ENCODE results near the gene FIGN. TPM values are rescaled to one million over a fixed set of nuclear protein-coding genes. Genes with fewer than 3 reads are reported as not detected.

Gene FIGN
- total RNA-seq, 1 donor from 2014 or later = 0.79 TPM

DNA sequence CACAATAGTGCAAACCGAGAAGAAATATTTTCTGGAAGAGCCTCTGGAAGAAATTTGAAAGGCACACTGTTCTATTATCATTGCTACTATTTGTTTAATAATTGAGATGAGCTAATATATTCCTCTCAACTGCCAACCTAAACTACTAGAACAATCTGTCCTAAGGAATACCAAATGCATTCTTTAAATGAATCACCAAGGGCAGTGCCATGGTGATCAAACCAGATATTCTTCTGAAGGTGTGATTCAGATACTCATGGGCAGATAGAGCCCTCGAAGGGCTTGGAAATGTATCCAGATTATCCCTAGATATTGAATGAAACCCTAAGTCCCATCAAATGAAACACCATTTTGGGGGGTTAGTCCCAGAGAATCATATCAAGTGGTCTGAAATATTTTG is 76.6 kb downstream of the FIGN start:
- TF ChIP-seq, protein P1, sequence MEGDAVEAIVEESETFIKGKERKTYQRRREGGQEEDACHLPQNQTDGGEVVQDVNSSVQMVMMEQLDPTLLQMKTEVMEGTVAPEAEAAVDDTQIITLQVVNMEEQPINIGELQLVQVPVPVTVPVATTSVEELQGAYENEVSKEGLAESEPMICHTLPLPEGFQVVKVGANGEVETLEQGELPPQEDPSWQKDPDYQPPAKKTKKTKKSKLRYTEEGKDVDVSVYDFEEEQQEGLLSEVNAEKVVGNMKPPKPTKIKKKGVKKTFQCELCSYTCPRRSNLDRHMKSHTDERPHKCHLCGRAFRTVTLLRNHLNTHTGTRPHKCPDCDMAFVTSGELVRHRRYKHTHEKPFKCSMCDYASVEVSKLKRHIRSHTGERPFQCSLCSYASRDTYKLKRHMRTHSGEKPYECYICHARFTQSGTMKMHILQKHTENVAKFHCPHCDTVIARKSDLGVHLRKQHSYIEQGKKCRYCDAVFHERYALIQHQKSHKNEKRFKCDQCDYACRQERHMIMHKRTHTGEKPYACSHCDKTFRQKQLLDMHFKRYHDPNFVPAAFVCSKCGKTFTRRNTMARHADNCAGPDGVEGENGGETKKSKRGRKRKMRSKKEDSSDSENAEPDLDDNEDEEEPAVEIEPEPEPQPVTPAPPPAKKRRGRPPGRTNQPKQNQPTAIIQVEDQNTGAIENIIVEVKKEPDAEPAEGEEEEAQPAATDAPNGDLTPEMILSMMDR (IDR thresholded peaks at IDR 0.05; ENCODE audit: insufficient read depth, low read length, severe bottlenecking) = no peak
- Histone ChIP-seq H3K36me3 (ENCODE audit: control insufficient read depth, insufficient read depth, low read length) (no peaks in the 10 kb centered on the region), H3K4me3 (ENCODE audit: low read depth, low read length) (no peak overlapping the region), H3K27me3 (ENCODE audit: control insufficient read depth, insufficient read depth, low read length) (no peaks in the 10 kb centered on the region)
- FAIRE-seq (no peak), DNase-seq (ENCODE audit: low read depth) (peak; percentile 88)

DNA sequence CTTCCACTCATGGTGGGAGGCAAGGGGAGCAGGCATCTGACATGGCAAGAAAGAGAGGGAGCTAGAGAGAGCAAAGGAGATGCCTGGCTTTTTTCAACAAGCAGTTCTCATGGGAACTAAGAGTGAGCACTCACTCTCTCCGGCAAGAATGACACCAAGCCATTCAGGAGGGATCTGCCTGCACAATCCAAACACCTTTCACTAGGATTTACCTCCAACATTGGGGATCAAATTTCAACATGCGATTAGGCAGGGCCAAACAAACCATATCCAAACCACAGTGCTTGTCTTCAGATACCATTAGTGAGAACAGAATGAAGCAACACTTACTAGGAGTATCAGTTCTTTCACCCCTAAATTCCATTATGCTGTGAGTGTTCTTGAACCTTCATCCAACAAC is 77.3 kb downstream of the FIGN start:
- H3K36me3 ChIP-seq (ENCODE audit: control insufficient read depth, insufficient read depth, low read length) = no peaks in the 10 kb centered on the region
- H3K4me3 ChIP-seq (ENCODE audit: low read depth, low read length) = no peak overlapping the region
- DNase-seq (ENCODE audit: low read depth) (peak; percentile 44), FAIRE-seq (peak; percentile 7)
- TF ChIP-seq, protein P1 (IDR thresholded peaks at IDR 0.05; ENCODE audit: insufficient read depth, low read length, severe bottlenecking) = no peak
- no peaks in the 10 kb centered on the region for H3K27me3 ChIP-seq (ENCODE audit: control insufficient read depth, insufficient read depth, low read length)

DNA sequence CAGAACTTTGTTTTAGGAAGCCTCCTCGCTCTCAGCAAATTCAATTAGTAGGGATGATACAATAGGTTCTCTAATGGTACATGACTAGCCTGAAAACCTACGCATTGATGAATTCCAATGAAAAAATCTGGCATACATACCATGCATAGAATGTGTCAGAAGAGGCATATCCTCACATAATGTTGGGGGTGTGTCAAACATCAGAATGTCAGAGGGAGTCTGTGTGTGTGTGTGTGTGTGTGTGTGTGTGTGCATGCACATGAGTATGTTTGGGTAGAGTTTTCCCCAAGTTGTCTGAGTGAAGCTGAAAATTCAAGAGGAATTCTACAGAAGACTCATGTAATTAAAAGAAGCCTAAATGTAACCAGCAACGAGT is 78.5 kb downstream of the FIGN start:
- FAIRE-seq = no peak
- H3K36me3 ChIP-seq (ENCODE audit: control insufficient read depth, insufficient read depth, low read length) = no peaks in the 10 kb centered on the region

DNA sequence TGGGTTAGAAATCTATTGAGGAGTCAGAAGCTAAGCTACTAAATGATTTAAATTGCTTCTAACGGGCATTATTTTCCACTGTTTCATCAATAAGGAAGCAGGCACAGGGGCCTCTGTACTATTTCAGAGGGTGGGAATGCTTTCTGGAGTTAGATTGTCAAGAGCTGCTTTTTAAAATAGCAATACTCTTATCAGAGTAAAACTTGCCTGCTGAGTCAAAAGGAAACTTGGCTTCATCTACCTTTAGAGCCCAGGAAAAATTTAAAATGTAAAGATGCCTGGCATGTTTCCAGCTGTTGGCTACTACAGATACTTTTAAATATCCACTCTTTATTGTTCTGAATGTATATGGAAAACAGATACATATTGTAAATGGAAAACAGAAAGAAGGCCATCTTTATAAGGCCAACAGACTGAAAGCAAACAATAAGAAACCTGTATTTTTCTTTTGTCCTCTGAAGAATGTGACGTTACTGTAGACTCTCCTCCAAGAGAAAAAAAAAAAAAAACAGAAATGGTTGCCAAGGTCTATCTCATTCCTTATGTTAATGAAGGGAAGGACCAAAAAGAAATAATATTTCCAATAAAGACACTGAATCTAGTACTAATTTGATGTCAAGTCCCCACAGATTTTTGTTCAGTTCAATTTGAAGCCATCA is 79.1 kb downstream of the FIGN start:
- H3K27me3 ChIP-seq (ENCODE audit: control insufficient read depth, insufficient read depth, low read length) = no peaks in the 10 kb centered on the region
- FAIRE-seq (no peak), DNase-seq (ENCODE audit: low read depth) (no peak)
- H3K4me3 ChIP-seq (ENCODE audit: low read depth, low read length) = no peak overlapping the region
- TF ChIP-seq, protein P1 (IDR thresholded peaks at IDR 0.05; ENCODE audit: insufficient read depth, low read length, severe bottlenecking) = no peak
- H3K36me3 ChIP-seq (ENCODE audit: control insufficient read depth, insufficient read depth, low read length) = no peaks in the 10 kb centered on the region

More for the DNA sequence above, 78.5 kb downstream of the FIGN start:
- Histone ChIP-seq H3K4me3 (ENCODE audit: low read depth, low read length) (no peak overlapping the region), H3K27me3 (ENCODE audit: control insufficient read depth, insufficient read depth, low read length) (no peaks in the 10 kb centered on the region)
- TF ChIP-seq, protein P1 (IDR thresholded peaks at IDR 0.05; ENCODE audit: insufficient read depth, low read length, severe bottlenecking) = no peak
- peak; percentile 35 for DNase-seq (ENCODE audit: low read depth)

DNA sequence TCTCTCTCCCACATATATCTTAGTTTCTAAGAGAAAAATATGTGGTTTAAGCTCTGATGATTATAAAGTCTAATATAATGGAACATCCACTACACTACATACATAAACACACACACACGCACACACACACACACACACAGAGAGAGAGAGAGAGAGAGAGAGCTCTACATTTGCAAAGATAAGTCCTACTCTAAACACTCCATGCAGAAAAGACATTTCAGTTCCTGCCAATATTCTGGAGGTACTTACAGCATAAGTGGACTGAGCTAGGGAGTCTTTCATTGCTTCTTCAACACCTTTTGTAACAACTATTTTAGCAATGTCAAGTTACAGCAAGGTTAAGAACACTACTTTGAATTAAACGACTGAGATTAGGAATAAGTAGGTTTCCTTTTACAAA is 80.1 kb downstream of the FIGN start:
- peak; percentile 32 for FAIRE-seq
- Histone ChIP-seq H3K36me3 (ENCODE audit: control insufficient read depth, insufficient read depth, low read length) (no peaks in the 10 kb centered on the region), H3K4me3 (ENCODE audit: low read depth, low read length) (no peak overlapping the region), H3K27me3 (ENCODE audit: control insufficient read depth, insufficient read depth, low read length) (no peaks in the 10 kb centered on the region)
- TF ChIP-seq, protein P1 (IDR thresholded peaks at IDR 0.05; ENCODE audit: insufficient read depth, low read length, severe bottlenecking) = no peak
- no peak for DNase-seq (ENCODE audit: low read depth)

DNA sequence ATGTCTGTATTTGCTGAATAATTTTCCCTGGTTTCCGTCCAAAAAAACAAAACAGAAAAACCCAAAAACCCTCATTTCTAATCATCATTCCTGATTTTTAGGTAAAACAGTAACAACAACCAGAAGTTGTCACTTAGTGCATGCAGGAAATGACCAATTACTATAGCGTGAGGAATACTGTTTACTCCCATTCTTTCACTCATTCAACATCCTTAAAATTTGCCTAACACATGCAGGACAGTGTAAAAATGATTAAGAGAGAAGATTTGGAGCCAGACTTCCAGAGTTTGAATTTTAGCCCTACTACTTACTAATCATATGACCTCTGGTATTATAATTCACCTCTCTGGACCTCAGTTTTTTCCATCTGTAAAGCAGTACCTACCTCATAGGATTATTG is 83.1 kb downstream of the FIGN start:
- H3K27me3 ChIP-seq (ENCODE audit: control insufficient read depth, insufficient read depth, low read length) = no peaks in the 10 kb centered on the region
- TF ChIP-seq, protein P1 (IDR thresholded peaks at IDR 0.05; ENCODE audit: insufficient read depth, low read length, severe bottlenecking) = no peak
- FAIRE-seq (no peak), DNase-seq (ENCODE audit: low read depth) (peak; percentile 12)
- H3K4me3 ChIP-seq (ENCODE audit: low read depth, low read length) = no peak overlapping the region
- no peaks in the 10 kb centered on the region for H3K36me3 ChIP-seq (ENCODE audit: control insufficient read depth, insufficient read depth, low read length)

Measured in bronchial epithelial cell (primary cell).